ENCODE results near the gene SUGP1.

- TF ChIP-seq POLR2A (IDR thresholded peaks at IDR 0.05; ENCODE audit: low read length) (no peak), GATA1 (IDR thresholded peaks at IDR 0.05; ENCODE audit: low read depth, low read length) (no peak)
These were observed 82.0 kb downstream of the SUGP1 start for GRCh38 chr19:19238126-19238894.
